Karpas-422 (cell line): ENCODE results near the gene GEMIN7. TPM values are rescaled to one million over a fixed set of nuclear protein-coding genes. Genes with fewer than 3 reads are reported as not detected.
"Not testable (repeated sequence)": the region's sequence is repeated elsewhere in the genome, so short reads cannot be mapped to it uniquely, and the experiment has no call there.

Experiments used
- DNase-seq: peaks from one replicate; pipeline ENCODE4 v3.0.0-alpha.2; 2015
- H2AFZ ChIP-seq: fragments of 200-600 bp; sonication (generic); 2 replicates; pipeline ENCODE4 v1.6.1; 2014; ENCODE audit warnings: antibody characterized with exemption, low read length, mixed read lengths
- H3K27ac ChIP-seq: fragments of 200-600 bp; sonication (generic); 2 replicates; pipeline ENCODE4 v1.5.1; 2014; ENCODE audit warnings: mild to moderate bottlenecking, low read length, moderate library complexity
- H3K27me3 ChIP-seq: fragments of 200-600 bp; sonication (generic); 2 replicates; pipeline ENCODE4 v1.6.1; 2014; ENCODE audit warnings: low read length, mixed read lengths
- H3K36me3 ChIP-seq: fragments of 200-600 bp; sonication (generic); 2 replicates; pipeline ENCODE4 v1.6.1; 2014; ENCODE audit warnings: low read length, mixed read lengths; ENCODE audit not compliant: insufficient read depth
- H3K4me1 ChIP-seq: fragments of 200-600 bp; sonication (generic); 2 replicates; pipeline ENCODE4 v1.6.1; 2014; ENCODE audit warnings: mild to moderate bottlenecking, low read length, mixed read lengths
- H3K4me2 ChIP-seq: fragments of 200-600 bp; sonication (generic); 2 replicates; pipeline ENCODE4 v1.6.1; 2014; ENCODE audit warnings: low read length, low read depth, mild to moderate bottlenecking; ENCODE audit not compliant: poor library complexity, severe bottlenecking
- H3K4me3 ChIP-seq: fragments of 200-600 bp; sonication (generic); 2 replicates; pipeline ENCODE4 v1.5.1; 2014; ENCODE audit warnings: mild to moderate bottlenecking, antibody characterized with exemption, low read length, mixed read lengths
- H3K79me2 ChIP-seq: fragments of 200-600 bp; sonication (generic); 2 replicates; pipeline ENCODE4 v1.6.1; 2014; ENCODE audit warnings: mild to moderate bottlenecking, low read length, mixed read lengths
- H3K9ac ChIP-seq: fragments of 200-600 bp; sonication (generic); 2 replicates; pipeline ENCODE4 v1.6.0; 2014; ENCODE audit warnings: low read length
- H3K9me2 ChIP-seq: fragments of 200-600 bp; sonication (generic), shearing (Covaris generic); replicated peaks from 2 replicates; pipeline ENCODE4 v1.6.0; 2014; ENCODE audit warnings: mild to moderate bottlenecking, low read length, moderate library complexity; ENCODE audit not compliant: insufficient read depth
- H3K9me3 ChIP-seq: fragments of 300-700, 200-600 bp; sonication (generic); 2 replicates; pipeline ENCODE4 v1.6.1; 2014; ENCODE audit warnings: low read length, mixed read lengths
- H4K20me1 ChIP-seq: fragments of 200-600 bp; sonication (generic); 2 replicates; pipeline ENCODE4 v1.6.1; 2014; ENCODE audit warnings: mild to moderate bottlenecking, antibody characterized with exemption, low read length, low read depth; ENCODE audit not compliant: insufficient read depth
- total RNA-seq: library from RNA; depleted of rRNA; stranded (reverse); fragments of >200 nt; shearing (Covaris generic); gene quantifications from 2 replicates; pipeline ENCODE4 v1.2.3, GENCODE V29; 2014; ENCODE audit warnings: low replicate concordance

The GEMIN7 gene
- total RNA-seq, 1 experiment from 2014 or later: 85.2 TPM

- Histone ChIP-seq H3K27ac (0 out of 2 replicates have a peak overlapping the region, but pooled peaks have one; percentile 7), H3K4me2 (peak overlapping the region; percentile 35), H3K79me2 (peaks cover 87% of the 10 kb centered on the region), H4K20me1 (peaks cover 27% of the 10 kb centered on the region; the same call in 1 of the 2 replicates), H3K4me1 (peaks cover 31% of the 10 kb centered on the region)
- H3K9ac ChIP-seq, H2AFZ ChIP-seq, H3K9me2 ChIP-seq, H3K9me3 ChIP-seq, H3K36me3 ChIP-seq, H3K27me3 ChIP-seq, H3K4me3 ChIP-seq: not testable (repeated sequence)
- DNase-seq: peak; percentile 47
Measured at GRCh38 chr19:45118591-45119355, 39.7 kb downstream of the GEMIN7 start.

GRCh38 chr19:45119582-45119981 lies 40.5 kb downstream of the GEMIN7 start:
- H3K4me3 ChIP-seq: no peak overlapping the region
- no peak for DNase-seq
- H3K9me2 ChIP-seq: no peaks in the 10 kb centered on the region
- H3K9ac ChIP-seq: no peak overlapping the region
- no peak overlapping the region for H2AFZ ChIP-seq
- H3K27me3 ChIP-seq: no peaks in the 10 kb centered on the region
- H3K9me3 ChIP-seq: no peaks in the 10 kb centered on the region
- H4K20me1 ChIP-seq: peaks cover 23% of the 10 kb centered on the region; the same call in 1 of the 2 replicates
- no peak overlapping the region for H3K4me2 ChIP-seq
- no peak overlapping the region for H3K27ac ChIP-seq
- peaks cover 82% of the 10 kb centered on the region for H3K79me2 ChIP-seq
- peaks cover 26% of the 10 kb centered on the region for H3K4me1 ChIP-seq
- no peaks in the 10 kb centered on the region for H3K36me3 ChIP-seq

- no peak for DNase-seq
- Histone ChIP-seq H3K79me2 (peaks cover 79% of the 10 kb centered on the region), H4K20me1 (peaks cover 14% of the 10 kb centered on the region; the same call in 1 of the 2 replicates)
Measured at GRCh38 chr19:45121827-45122345, 42.8 kb downstream of the GEMIN7 start.

GRCh38 chr19:45122832-45123231 lies 43.8 kb downstream of the GEMIN7 start:
- no peaks in the 10 kb centered on the region for H3K9me3 ChIP-seq
- H3K4me3 ChIP-seq: no peak overlapping the region
- no peaks in the 10 kb centered on the region for H3K27me3 ChIP-seq
- H3K27ac ChIP-seq: no peak overlapping the region
- H2AFZ ChIP-seq: no peak overlapping the region
- no peak for DNase-seq
- H3K9me2 ChIP-seq: no peaks in the 10 kb centered on the region
- no peak overlapping the region for H3K4me2 ChIP-seq
- peaks cover 34% of the 10 kb centered on the region for H3K4me1 ChIP-seq
- no peaks in the 10 kb centered on the region for H3K36me3 ChIP-seq
- peaks cover 7% of the 10 kb centered on the region; the same call in 1 of the 2 replicates for H4K20me1 ChIP-seq
- no peak overlapping the region for H3K9ac ChIP-seq
- peaks cover 76% of the 10 kb centered on the region for H3K79me2 ChIP-seq

More at GRCh38 chr19:45121827-45122345, 42.8 kb downstream of the GEMIN7 start:
- Histone ChIP-seq H2AFZ (no peak overlapping the region), H3K9me3 (no peaks in the 10 kb centered on the region), H3K27me3 (no peaks in the 10 kb centered on the region), H3K36me3 (no peaks in the 10 kb centered on the region), H3K4me3 (no peak overlapping the region), H3K9me2 (no peaks in the 10 kb centered on the region), H3K4me1 (peaks cover 40% of the 10 kb centered on the region), H3K4me2 (no peak overlapping the region), H3K27ac (no peak overlapping the region), H3K9ac (no peak overlapping the region)

- peaks cover 76% of the 10 kb centered on the region for H3K79me2 ChIP-seq
Measured at GRCh38 chr19:45123440-45123850, 44.4 kb downstream of the GEMIN7 start.

GRCh38 chr19:45124021-45124420 lies 45.0 kb downstream of the GEMIN7 start:
- Histone ChIP-seq H3K4me3 (no peak overlapping the region), H3K9me3 (no peaks in the 10 kb centered on the region), H3K27ac (no peak overlapping the region), H2AFZ (no peak overlapping the region), H3K27me3 (no peaks in the 10 kb centered on the region), H3K4me1 (peaks cover 22% of the 10 kb centered on the region), H4K20me1 (peaks cover 4% of the 10 kb centered on the region; the same call in 1 of the 2 replicates), H3K9me2 (no peaks in the 10 kb centered on the region), H3K36me3 (no peaks in the 10 kb centered on the region), H3K79me2 (peaks cover 76% of the 10 kb centered on the region), H3K9ac (no peak overlapping the region), H3K4me2 (no peak overlapping the region)
- DNase-seq: no peak

More at GRCh38 chr19:45123440-45123850, 44.4 kb downstream of the GEMIN7 start:
- H3K27ac ChIP-seq: no peak overlapping the region
- no peaks in the 10 kb centered on the region for H3K36me3 ChIP-seq
- H3K9me2 ChIP-seq: no peaks in the 10 kb centered on the region
- DNase-seq: no peak
- no peak overlapping the region for H2AFZ ChIP-seq
- H3K4me2 ChIP-seq: no peak overlapping the region
- H3K4me3 ChIP-seq: no peak overlapping the region
- H3K27me3 ChIP-seq: no peaks in the 10 kb centered on the region
- H3K9ac ChIP-seq: no peak overlapping the region
- peaks cover 28% of the 10 kb centered on the region for H3K4me1 ChIP-seq
- H3K9me3 ChIP-seq: no peaks in the 10 kb centered on the region
- peaks cover 4% of the 10 kb centered on the region; the same call in 1 of the 2 replicates for H4K20me1 ChIP-seq

- Histone ChIP-seq H3K9me2 (no peaks in the 10 kb centered on the region), H3K27me3 (no peaks in the 10 kb centered on the region), H3K27ac (no peak overlapping the region), H4K20me1 (no peaks in the 10 kb centered on the region; the same call in 1 of the 2 replicates), H3K4me3 (no peak overlapping the region), H3K9me3 (no peaks in the 10 kb centered on the region), H2AFZ (no peak overlapping the region), H3K4me2 (no peak overlapping the region), H3K4me1 (peaks cover 32% of the 10 kb centered on the region), H3K79me2 (peaks cover 66% of the 10 kb centered on the region), H3K36me3 (no peaks in the 10 kb centered on the region), H3K9ac (no peak overlapping the region)
- DNase-seq: no peak
Measured at GRCh38 chr19:45125360-45125759, 46.3 kb downstream of the GEMIN7 start.

GRCh38 chr19:45125975-45126493 lies 47.0 kb downstream of the GEMIN7 start:
- no peaks in the 10 kb centered on the region for H3K36me3 ChIP-seq
- peaks cover 59% of the 10 kb centered on the region for H3K79me2 ChIP-seq
- no peak overlapping the region for H3K4me3 ChIP-seq

More at GRCh38 chr19:45125975-45126493, 47.0 kb downstream of the GEMIN7 start:
- H3K9ac ChIP-seq: no peak overlapping the region
- H3K4me2 ChIP-seq: no peak overlapping the region
- no peaks in the 10 kb centered on the region; the same call in 1 of the 2 replicates for H4K20me1 ChIP-seq
- no peaks in the 10 kb centered on the region for H3K9me3 ChIP-seq
- peaks cover 35% of the 10 kb centered on the region for H3K4me1 ChIP-seq
- H2AFZ ChIP-seq: no peak overlapping the region
- H3K9me2 ChIP-seq: no peaks in the 10 kb centered on the region
- no peaks in the 10 kb centered on the region for H3K27me3 ChIP-seq
- no peak overlapping the region for H3K27ac ChIP-seq
- peak; percentile 86 for DNase-seq
